Suprapubic skin (tissue), 4 donors: ENCODE results near the gene SMYD3. TPM values are rescaled to one million over a fixed set of nuclear protein-coding genes. Genes with fewer than 3 reads are reported as not detected.

Experiments
- DNase-seq, 2 donors: peaks; one replicate each; pipeline ENCODE4 v3.0.0-alpha.2; 2019; ENCODE audit warnings: low spot score in 2 of 2
- H3K27ac ChIP-seq: fragments of 200-600 bp; sonication (generic); one replicate; pipeline ENCODE4 v1.5.1; 2019
- H3K27me3 ChIP-seq: fragments of 200-600 bp; sonication (generic); one replicate; pipeline ENCODE4 v1.5.1; 2019
- H3K36me3 ChIP-seq: fragments of 200-600 bp; sonication (generic); one replicate; pipeline ENCODE4 v1.5.1; 2019
- H3K4me1 ChIP-seq: fragments of 200-600 bp; sonication (generic); one replicate; pipeline ENCODE4 v1.5.1; 2019
- H3K4me3 ChIP-seq: fragments of 200-600 bp; sonication (generic); one replicate; pipeline ENCODE4 v1.5.1; 2019; ENCODE audit warnings: mild to moderate bottlenecking
- H3K9me3 ChIP-seq: fragments of 200-600 bp; sonication (generic); one replicate; pipeline ENCODE4 v1.5.1; 2019
- EP300 ChIP-seq: sonication (generic); formaldehyde crosslinking; IDR thresholded peaks from one replicate; pipeline ENCODE4 v1.6.1; 2017; ENCODE audit warnings: antibody characterized with exemption
- POLR2A ChIP-seq, 2 donors: fragments of 450-650 bp; IDR thresholded peaks; one replicate each; pipeline ENCODE4 v1.6.1; 2017; ENCODE audit warnings: antibody characterized with exemption in 2 of 2, mild to moderate bottlenecking in 2 of 2, moderate library complexity in 2 of 2
- POLR2AphosphoS5 ChIP-seq, 3 donors: sonication (generic); formaldehyde crosslinking; IDR thresholded peaks; one replicate each; pipeline ENCODE4 v1.6.1; 2017; ENCODE audit warnings: antibody characterized with exemption in 3 of 3
- WGBS: methylation state at CpG from one replicate; pipeline ENCODE4 v1.1.5; 2018; 5-methylcytosine and 5-hydroxymethylcytosine counted together
- total RNA-seq, 4 donors: library from RNA; depleted of rRNA; stranded (reverse); fragments of >200 nt; gene quantifications; one replicate each; pipeline ENCODE4 v1.1.0, GENCODE V29; 2016
- TF ChIP-seq, protein P1 (sequence below), 2 donors: fragments of 200-600 bp in 1 of 2; fragments of 450-650 bp in 1 of 2; sonication (generic) in 1 of 2; IDR thresholded peaks; one replicate each; pipeline ENCODE4 v1.5.1; 2016 to 2019; ENCODE audit warnings: antibody characterized with exemption in 2 of 2, mild to moderate bottlenecking in 1 of 2, moderate library complexity in 1 of 2

The SMYD3 gene
- total RNA-seq, 4 donors from 2014 or later: 14.5 to 33.6 (median 18.9) TPM

- Histone ChIP-seq H3K4me1 (no peaks in the 10 kb centered on the region), H3K4me3 (no peak overlapping the region), H3K27me3 (no peaks in the 10 kb centered on the region), H3K27ac (no peak overlapping the region), H3K36me3 (no peaks in the 10 kb centered on the region), H3K9me3 (no peaks in the 10 kb centered on the region)
- WGBS: 100% methylated on average over 2 of the region's 2 CpGs
- DNase-seq: no peak
- no peak for TF ChIP-seq POLR2AphosphoS5 (IDR thresholded peaks at IDR 0.05)
- no peak for TF ChIP-seq POLR2A (IDR thresholded peaks at IDR 0.05)
- TF ChIP-seq, protein P1, sequence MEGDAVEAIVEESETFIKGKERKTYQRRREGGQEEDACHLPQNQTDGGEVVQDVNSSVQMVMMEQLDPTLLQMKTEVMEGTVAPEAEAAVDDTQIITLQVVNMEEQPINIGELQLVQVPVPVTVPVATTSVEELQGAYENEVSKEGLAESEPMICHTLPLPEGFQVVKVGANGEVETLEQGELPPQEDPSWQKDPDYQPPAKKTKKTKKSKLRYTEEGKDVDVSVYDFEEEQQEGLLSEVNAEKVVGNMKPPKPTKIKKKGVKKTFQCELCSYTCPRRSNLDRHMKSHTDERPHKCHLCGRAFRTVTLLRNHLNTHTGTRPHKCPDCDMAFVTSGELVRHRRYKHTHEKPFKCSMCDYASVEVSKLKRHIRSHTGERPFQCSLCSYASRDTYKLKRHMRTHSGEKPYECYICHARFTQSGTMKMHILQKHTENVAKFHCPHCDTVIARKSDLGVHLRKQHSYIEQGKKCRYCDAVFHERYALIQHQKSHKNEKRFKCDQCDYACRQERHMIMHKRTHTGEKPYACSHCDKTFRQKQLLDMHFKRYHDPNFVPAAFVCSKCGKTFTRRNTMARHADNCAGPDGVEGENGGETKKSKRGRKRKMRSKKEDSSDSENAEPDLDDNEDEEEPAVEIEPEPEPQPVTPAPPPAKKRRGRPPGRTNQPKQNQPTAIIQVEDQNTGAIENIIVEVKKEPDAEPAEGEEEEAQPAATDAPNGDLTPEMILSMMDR (IDR thresholded peaks at IDR 0.05): no peak
- TF ChIP-seq EP300: no peak
These were observed 368.3 kb downstream of the SMYD3 start for GRCh38 chr1:246138781-246139180.

DNA sequence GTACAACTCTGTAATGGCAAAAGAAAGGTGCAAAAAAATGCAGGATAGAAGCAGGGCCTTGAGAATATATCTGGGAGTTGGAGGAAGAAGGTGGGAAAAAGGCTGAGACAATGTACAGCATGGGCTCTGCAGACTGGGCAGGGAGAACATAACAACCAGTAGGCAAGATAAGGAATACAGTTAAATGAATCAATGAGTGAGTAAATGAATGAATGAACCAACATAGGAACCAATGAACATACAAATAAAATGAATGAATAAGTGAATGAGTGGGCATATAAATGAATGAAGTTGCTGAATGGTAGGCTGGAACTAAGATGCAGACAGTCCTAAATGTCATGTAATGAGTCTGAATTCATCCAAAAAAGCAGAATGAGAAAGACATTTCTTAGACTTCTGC, 370.6 kb downstream of the SMYD3 start:
- no peak overlapping the region for H3K4me3 ChIP-seq
- no peaks in the 10 kb centered on the region for H3K36me3 ChIP-seq
- TF ChIP-seq POLR2A (IDR thresholded peaks at IDR 0.05): no peak
- no peak for TF ChIP-seq EP300
- TF ChIP-seq, protein P1 (IDR thresholded peaks at IDR 0.05): no peak
- no peak for TF ChIP-seq POLR2AphosphoS5 (IDR thresholded peaks at IDR 0.05)
- no peak overlapping the region for H3K27ac ChIP-seq
- no peaks in the 10 kb centered on the region for H3K9me3 ChIP-seq
- H3K27me3 ChIP-seq: no peaks in the 10 kb centered on the region
- H3K4me1 ChIP-seq: no peaks in the 10 kb centered on the region
- DNase-seq: no peak

DNA sequence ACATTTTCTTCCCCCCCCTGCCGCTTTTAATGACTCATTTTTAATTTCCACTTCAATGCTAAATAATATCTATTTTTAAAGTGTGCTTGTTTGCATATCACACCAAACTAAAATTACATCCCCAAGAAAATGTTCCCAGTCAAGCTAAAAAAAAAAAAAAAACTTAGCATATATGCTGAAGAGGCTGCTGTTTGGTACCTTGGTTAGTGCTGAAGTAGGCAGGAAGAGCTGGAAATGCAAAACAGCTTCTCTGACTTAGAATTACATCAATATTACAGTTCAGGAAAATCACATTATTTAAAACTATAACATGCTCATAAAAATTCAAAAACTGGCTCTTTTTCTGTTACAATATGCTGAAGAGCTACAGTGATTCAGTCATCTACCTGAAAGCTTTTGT, 372.3 kb downstream of the SMYD3 start:
- 98% methylated on average over 1 of the region's 1 CpG for WGBS
- DNase-seq: no peak
- no peaks in the 10 kb centered on the region for H3K36me3 ChIP-seq
- no peak overlapping the region for H3K4me3 ChIP-seq
- H3K27ac ChIP-seq: no peak overlapping the region
- H3K9me3 ChIP-seq: no peaks in the 10 kb centered on the region
- H3K27me3 ChIP-seq: no peaks in the 10 kb centered on the region
- no peaks in the 10 kb centered on the region for H3K4me1 ChIP-seq
- TF ChIP-seq, protein P1 (IDR thresholded peaks at IDR 0.05): no peak
- TF ChIP-seq POLR2AphosphoS5 (IDR thresholded peaks at IDR 0.05): no peak
- TF ChIP-seq EP300: no peak
- no peak for TF ChIP-seq POLR2A (IDR thresholded peaks at IDR 0.05)

DNA sequence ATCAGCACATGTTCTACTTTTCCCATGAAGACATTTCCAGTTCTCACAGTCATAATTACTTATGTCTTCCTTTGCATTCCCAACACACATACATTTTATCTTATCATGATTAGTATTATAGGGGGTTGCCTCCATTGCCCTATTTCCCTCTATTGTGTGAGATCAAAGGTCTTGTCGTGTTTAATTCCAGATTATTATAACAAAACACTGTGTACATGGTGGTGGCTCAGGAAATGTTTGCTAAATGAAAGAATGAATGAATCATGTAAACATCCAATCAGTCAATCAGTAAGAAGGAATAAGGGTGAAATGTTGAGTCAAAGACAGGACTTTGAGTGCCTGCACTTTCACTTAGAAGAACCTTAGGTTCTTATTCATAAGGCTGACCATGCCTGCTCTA, 376.0 kb downstream of the SMYD3 start:
- Histone ChIP-seq H3K27me3 (no peaks in the 10 kb centered on the region), H3K4me1 (no peaks in the 10 kb centered on the region), H3K27ac (no peak overlapping the region), H3K4me3 (no peak overlapping the region), H3K9me3 (no peaks in the 10 kb centered on the region), H3K36me3 (no peaks in the 10 kb centered on the region)
- WGBS: 97% methylated on average over 1 of the region's 1 CpG
- TF ChIP-seq EP300: no peak
- TF ChIP-seq POLR2A (IDR thresholded peaks at IDR 0.05): no peak
- TF ChIP-seq, protein P1 (IDR thresholded peaks at IDR 0.05): no peak
- TF ChIP-seq POLR2AphosphoS5 (IDR thresholded peaks at IDR 0.05): no peak
- DNase-seq: no peak

DNA sequence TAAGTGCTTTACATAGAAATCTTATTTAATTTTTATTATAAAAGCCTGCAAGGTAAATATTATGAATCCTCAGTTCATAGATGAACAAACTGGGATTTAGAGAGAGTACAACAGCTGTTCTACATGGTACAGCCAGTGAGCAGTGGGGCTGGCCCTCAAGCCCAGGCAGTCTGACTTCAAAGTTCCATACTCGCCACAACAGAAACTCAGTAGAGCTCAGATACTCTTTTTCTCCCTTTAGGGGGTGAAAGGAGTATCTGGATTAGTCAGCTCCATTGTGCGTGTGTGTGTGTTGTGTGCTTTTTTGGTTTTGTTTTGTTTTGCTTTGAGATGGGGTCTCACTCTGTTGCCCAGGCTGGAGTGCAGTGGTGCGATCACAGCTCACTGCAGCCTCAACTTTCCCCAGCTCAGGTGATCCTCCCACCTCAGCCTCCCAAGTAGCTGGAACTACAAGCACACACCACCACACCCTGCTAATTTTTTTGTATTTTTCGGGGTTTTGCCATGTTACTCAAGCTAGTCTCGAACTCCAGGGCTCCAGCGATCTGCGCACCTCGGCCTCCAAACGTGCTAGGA, 378.5 kb downstream of the SMYD3 start:
- no peaks in the 10 kb centered on the region for H3K36me3 ChIP-seq
- no peak overlapping the region for H3K4me3 ChIP-seq
- TF ChIP-seq POLR2AphosphoS5 (IDR thresholded peaks at IDR 0.05) (no peak), EP300 (no peak), POLR2A (IDR thresholded peaks at IDR 0.05) (no peak)
- TF ChIP-seq, protein P1 (IDR thresholded peaks at IDR 0.05): no peak
- no peaks in the 10 kb centered on the region for H3K27me3 ChIP-seq
- no peak overlapping the region for H3K27ac ChIP-seq
- H3K4me1 ChIP-seq: no peaks in the 10 kb centered on the region
- no peaks in the 10 kb centered on the region for H3K9me3 ChIP-seq
- DNase-seq: no peak
- WGBS: 98% methylated on average over 9 of the region's 9 CpGs
